GM23338 (cell line): ENCODE data around the gene ESPNL. TPM values are rescaled to one million over a fixed set of nuclear protein-coding genes. Genes with fewer than 3 reads are reported as not detected.

Source experiments
- ATAC-seq: fragments of 200-7000 bp; cut with Tn5 transposase; 3 replicates; pipeline ENCODE4 v1.9.1; 2020
- DNase-seq: peaks from one replicate; pipeline ENCODE4 v3.0.0-alpha.2; 2015; ENCODE audit warnings: low spot score
- H2AFZ ChIP-seq: fragments of 200-600 bp; sonication (generic); 2 replicates; pipeline ENCODE4 v1.8.0; 2016; ENCODE audit warnings: antibody characterized with exemption, mild to moderate bottlenecking, moderate library complexity
- H3F3A ChIP-seq: fragments of 200-600 bp; sonication (generic); replicated peaks from 2 replicates; pipeline ENCODE4 v1.8.0; 2017; ENCODE audit warnings: antibody characterized with exemption, mixed run types, low read depth
- H3K27ac ChIP-seq: fragments of 200-600 bp; sonication (generic); 2 replicates; pipeline ENCODE4 v1.6.1; 2016; ENCODE audit warnings: low read depth
- H3K27me3 ChIP-seq: fragments of 200-600 bp; sonication (generic); 2 replicates; pipeline ENCODE4 v1.8.0; 2016; ENCODE audit warnings: mild to moderate bottlenecking, mixed run types, moderate library complexity; ENCODE audit not compliant: insufficient read depth
- H3K36me3 ChIP-seq: fragments of 200-600 bp; sonication (generic); 2 replicates; pipeline ENCODE4 v1.8.0; 2016; ENCODE audit warnings: mild to moderate bottlenecking; ENCODE audit not compliant: insufficient read depth
- H3K4me1 ChIP-seq: fragments of 200-600 bp; sonication (generic); 2 replicates; pipeline ENCODE4 v1.8.0; 2016; ENCODE audit warnings: mild to moderate bottlenecking, moderate library complexity; ENCODE audit not compliant: insufficient read depth
- H3K4me2 ChIP-seq: fragments of 200-600 bp; sonication (generic); 2 replicates; pipeline ENCODE4 v1.7.1; 2017; ENCODE audit warnings: mixed run types
- H3K4me3 ChIP-seq: fragments of 200-600 bp; sonication (generic); 2 replicates; pipeline ENCODE4 v1.6.1; 2016; ENCODE audit warnings: mixed run types
- H3K79me2 ChIP-seq: fragments of 200-600 bp; sonication (generic); replicated peaks from 2 replicates; pipeline ENCODE4 v1.8.0; 2017; ENCODE audit warnings: mild to moderate bottlenecking; ENCODE audit not compliant: insufficient read depth
- H3K9me2 ChIP-seq: fragments of 200-600 bp; sonication (generic); 2 replicates; pipeline ENCODE4 v1.8.0; 2017; ENCODE audit not compliant: insufficient read depth
- H4K20me1 ChIP-seq: fragments of 200-600 bp; sonication (generic); replicated peaks from 2 replicates; pipeline ENCODE4 v1.8.0; 2017; ENCODE audit warnings: mild to moderate bottlenecking; ENCODE audit not compliant: insufficient read depth
- H3K27ac Mint-ChIP-seq: 2 replicates; pipeline ENCODE4 v1.8.0; 2020; ENCODE audit warnings: inconsistent platforms, mild to moderate bottlenecking, moderate library complexity, mixed read lengths
- H3K27me3 Mint-ChIP-seq: 3 replicates; pipeline ENCODE4 v1.8.0; 2022; ENCODE audit warnings: low read depth, mild to moderate bottlenecking, moderate library complexity, mixed read lengths, inconsistent platforms; ENCODE audit not compliant: insufficient read depth, poor library complexity
- H3K36me3 Mint-ChIP-seq: 3 replicates; pipeline ENCODE4 v1.8.0; 2021; ENCODE audit warnings: low read depth, mild to moderate bottlenecking, inconsistent platforms, moderate library complexity, mixed read lengths
- H3K4me1 Mint-ChIP-seq: 3 replicates; pipeline ENCODE4 v1.8.0; 2020; ENCODE audit warnings: mild to moderate bottlenecking, inconsistent platforms, mixed read lengths
- H3K4me3 Mint-ChIP-seq: 3 replicates; pipeline ENCODE4 v1.8.0; 2021; ENCODE audit warnings: moderate library complexity, mild to moderate bottlenecking, inconsistent platforms, mixed read lengths
- H3K9me3 Mint-ChIP-seq: 3 replicates; pipeline ENCODE4 v1.8.0; 2020; ENCODE audit warnings: moderate library complexity, mild to moderate bottlenecking, inconsistent platforms, mixed read lengths
- CREB1 ChIP-seq: fragments of 250-450 bp; sonication (Bioruptor Pico); IDR thresholded peaks from 2 replicates; pipeline ENCODE4 v1.5.0; 2020; ENCODE audit warnings: low read depth, mild to moderate bottlenecking, moderate library complexity
- CTCF ChIP-seq, 2 experiments: fragments of 200-600 bp in 1 of 2; sonication (generic) in 1 of 2; conservative IDR thresholded peaks; 2 replicates each; pipeline versions ENCODE4 v1.5.1 to v1.6.1; 2016 to 2017; ENCODE audit warnings: antibody characterized with exemption in 2 of 2, low read depth in 2 of 2, mild to moderate bottlenecking in 2 of 2, moderate library complexity in 1 of 2
- ETS1 ChIP-seq: IDR thresholded peaks from 2 replicates; pipeline ENCODE4 v1.6.1; 2016; ENCODE audit warnings: antibody characterized with exemption
- EZH2 ChIP-seq: fragments of 200-600 bp; sonication (generic); IDR thresholded peaks from one replicate; pipeline ENCODE4 v1.8.0; 2017; ENCODE audit warnings: antibody characterized with exemption, mild to moderate bottlenecking, low read depth; ENCODE audit not compliant: unreplicated experiment
- EZH2phosphoT487 ChIP-seq: fragments of 200-600 bp; sonication (generic); IDR thresholded peaks from one replicate; pipeline ENCODE4 v1.8.1; 2018; ENCODE audit warnings: antibody characterized with exemption; ENCODE audit not compliant: unreplicated experiment
- JUNB ChIP-seq: IDR thresholded peaks from one replicate; pipeline ENCODE4 v1.6.1; 2016; ENCODE audit warnings: antibody characterized with exemption; ENCODE audit not compliant: unreplicated experiment
- NANOG ChIP-seq: IDR thresholded peaks from 2 replicates; pipeline ENCODE4 v1.6.1; 2016; ENCODE audit warnings: antibody characterized with exemption, borderline replicate concordance
- POLR2AphosphoS5 ChIP-seq: IDR thresholded peaks from 2 replicates; pipeline ENCODE4 v1.6.1; 2016; ENCODE audit warnings: antibody characterized with exemption, low read depth
- REST ChIP-seq: IDR thresholded peaks from one replicate; pipeline ENCODE4 v1.6.1; 2018; ENCODE audit warnings: antibody characterized with exemption; ENCODE audit not compliant: unreplicated experiment
- STAT1 ChIP-seq: IDR thresholded peaks from one replicate; pipeline ENCODE4 v1.6.1; 2016; ENCODE audit warnings: antibody characterized with exemption; ENCODE audit not compliant: unreplicated experiment
- ZNF114 ChIP-seq: fragments of 250-450 bp; sonication (Bioruptor Pico); IDR thresholded peaks from 2 replicates; pipeline ENCODE4 v1.5.0; 2020; ENCODE audit warnings: mild to moderate bottlenecking, moderate library complexity
- ZNF331 ChIP-seq: fragments of 250-450 bp; sonication (Bioruptor Pico); IDR thresholded peaks from 2 replicates; pipeline ENCODE4 v1.5.0; 2020; ENCODE audit warnings: low read depth, mild to moderate bottlenecking, moderate library complexity
- ZNF462 ChIP-seq: fragments of 250-450 bp; sonication (Bioruptor Pico); IDR thresholded peaks from 2 replicates; pipeline ENCODE4 v1.5.0; 2020; ENCODE audit warnings: mild to moderate bottlenecking, moderate library complexity
- polyA plus RNA-seq: library from polyadenylated mRNA; unstranded; fragments of >200 nt; fragmentation: Nextera tagmentation; extraction: Ambion mirVana; gene quantifications from 2 replicates; pipeline ENCODE4 v1.2.1, GENCODE V29; 2016
- total RNA-seq: library from RNA; depleted of rRNA; stranded (reverse); fragments of >200 nt; shearing (Covaris generic); gene quantifications from 2 replicates; pipeline ENCODE4 v1.2.3, GENCODE V29; 2014

Gene ESPNL
- total and polyA plus RNA-seq, 2 experiments from 2014 or later, result 0.44 to 3.1 TPM

DNA sequence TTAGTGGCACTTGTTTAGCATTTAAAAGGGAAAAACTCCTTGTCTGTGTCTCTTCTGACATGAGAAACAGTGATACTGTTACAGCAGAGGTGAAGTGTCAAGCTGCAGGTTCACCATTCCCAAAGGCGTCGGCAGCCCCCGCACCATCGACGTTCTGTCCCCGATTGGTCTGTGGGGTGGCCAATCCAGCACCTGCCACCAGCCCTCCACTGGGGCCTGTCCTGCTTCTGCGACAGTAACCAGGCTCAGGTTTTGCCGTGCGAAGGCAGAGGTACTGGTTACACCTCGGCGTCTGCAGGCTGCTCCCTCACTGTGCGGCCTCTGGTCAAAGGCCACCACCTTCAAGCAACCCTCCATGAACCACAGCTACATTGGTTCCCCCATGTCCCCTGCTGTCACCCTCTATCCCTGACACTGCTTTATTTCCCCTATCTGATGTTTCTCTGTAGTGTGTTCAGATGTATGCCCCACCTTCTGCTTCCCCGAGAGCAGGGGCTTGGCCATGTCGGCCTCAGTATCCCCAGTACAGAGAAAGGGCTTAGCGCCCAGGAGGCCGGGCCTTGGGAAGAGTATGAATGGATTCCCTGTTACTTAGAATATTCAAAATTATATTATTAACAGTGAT, 8.6 kb upstream of the ESPNL start:
- H3K79me2 ChIP-seq, result no peaks in the 10 kb centered on the region
- H3K27me3 Mint-ChIP-seq, result peaks cover 20% of the 10 kb centered on the region
- no peak overlapping the region for H3K4me2 ChIP-seq
- no peaks in the 10 kb centered on the region; the same call in 2 of the 3 replicates for H3K9me3 Mint-ChIP-seq
- H3K36me3 ChIP-seq, result peaks cover 3% of the 10 kb centered on the region
- no peaks in the 10 kb centered on the region for H3K9me2 ChIP-seq
- no peak overlapping the region for H3K4me3 ChIP-seq
- no peak overlapping the region for H3K27ac Mint-ChIP-seq
- H3K27me3 ChIP-seq, result no peaks in the 10 kb centered on the region
- peaks cover 8% of the 10 kb centered on the region; the same call in 1 of the 2 replicates for H3F3A ChIP-seq
- DNase-seq, result no peak
- H3K4me1 Mint-ChIP-seq, result peaks cover 27% of the 10 kb centered on the region
- H3K36me3 Mint-ChIP-seq, result peaks cover 63% of the 10 kb centered on the region
- no peak overlapping the region for H3K27ac ChIP-seq
- H2AFZ ChIP-seq, result no peak overlapping the region
- no peak for TF ChIP-seq EZH2phosphoT487
- no peak for TF ChIP-seq EZH2
- no peak for TF ChIP-seq STAT1
- no peak for TF ChIP-seq ZNF331 (CRISPR knock-in tag)
- TF ChIP-seq POLR2AphosphoS5, result no peak
- TF ChIP-seq NANOG, result no peak
- TF ChIP-seq ZNF462 (CRISPR knock-in tag), result no peak
- TF ChIP-seq CTCF (conservative IDR thresholded peaks at IDR 0.05; ENCODE audit: low read depth in 2 of 2), result no peak
- TF ChIP-seq REST, result no peak
- no peak for TF ChIP-seq CREB1 (CRISPR knock-in tag)
- TF ChIP-seq ETS1, result no peak
- TF ChIP-seq ZNF114 (CRISPR knock-in tag), result no peak
- no peak for TF ChIP-seq JUNB
- H4K20me1 ChIP-seq, result no peaks in the 10 kb centered on the region; the same call in 1 of the 2 replicates
- H3K4me3 Mint-ChIP-seq, result no peak overlapping the region
- ATAC-seq, result no peak
- peaks cover 19% of the 10 kb centered on the region for H3K4me1 ChIP-seq
